NB4 (cell line): ENCODE results near the gene C1orf210.

Experiments used
- MYC ChIP-seq: IDR thresholded peaks from 2 replicates; pipeline ENCODE4 v1.6.1; 2011; ENCODE audit warnings: low read depth, low read length
- POLR2A ChIP-seq: IDR thresholded peaks from 2 replicates; pipeline ENCODE4 v1.6.1; 2011; ENCODE audit warnings: mild to moderate bottlenecking; ENCODE audit not compliant: insufficient read length; ENCODE audit errors: extremely low read depth
- TF ChIP-seq, protein P1 (sequence below): IDR thresholded peaks from one replicate; pipeline ENCODE4 v1.5.1; 2012; ENCODE audit warnings: low read depth, low read length
- TF ChIP-seq, protein P2 (sequence below): IDR thresholded peaks from 2 replicates; pipeline ENCODE4 v1.6.1; 2011; ENCODE audit warnings: low read depth, low read length

DNA sequence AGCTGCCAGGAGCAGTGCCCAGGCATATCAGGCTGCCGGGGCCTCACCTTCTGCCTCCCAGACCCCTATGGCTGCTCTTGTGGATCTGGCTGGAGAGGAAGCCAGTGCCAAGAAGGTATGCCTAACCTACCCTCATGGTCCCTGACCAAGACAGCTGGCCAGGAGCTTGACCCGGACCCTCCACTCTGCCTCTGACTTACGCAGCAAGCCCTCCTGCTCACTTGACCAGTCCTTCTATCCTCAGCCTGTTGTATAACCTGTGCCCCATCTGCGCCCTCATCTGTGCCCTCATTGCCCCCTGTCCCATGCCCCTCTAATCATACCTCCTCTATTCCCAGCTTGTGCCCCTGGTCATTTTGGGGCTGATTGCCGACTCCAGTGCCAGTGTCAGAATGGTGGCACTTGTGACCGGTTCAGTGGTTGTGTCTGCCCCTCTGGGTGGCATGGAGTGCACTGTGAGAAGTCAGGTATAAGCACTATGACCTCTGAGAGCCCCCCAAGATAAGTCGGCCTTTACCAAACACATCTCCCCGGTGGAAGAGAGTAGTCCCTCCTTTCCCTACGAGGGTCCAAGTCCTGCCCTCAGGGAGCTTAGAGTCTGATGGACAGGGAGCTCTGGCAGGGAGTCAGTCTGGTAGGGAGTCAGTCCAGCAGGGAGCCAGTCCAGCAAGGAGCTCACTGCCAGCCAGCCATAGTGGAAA is 22.2 kb upstream of the C1orf210 start:
- TF ChIP-seq, protein P1, sequence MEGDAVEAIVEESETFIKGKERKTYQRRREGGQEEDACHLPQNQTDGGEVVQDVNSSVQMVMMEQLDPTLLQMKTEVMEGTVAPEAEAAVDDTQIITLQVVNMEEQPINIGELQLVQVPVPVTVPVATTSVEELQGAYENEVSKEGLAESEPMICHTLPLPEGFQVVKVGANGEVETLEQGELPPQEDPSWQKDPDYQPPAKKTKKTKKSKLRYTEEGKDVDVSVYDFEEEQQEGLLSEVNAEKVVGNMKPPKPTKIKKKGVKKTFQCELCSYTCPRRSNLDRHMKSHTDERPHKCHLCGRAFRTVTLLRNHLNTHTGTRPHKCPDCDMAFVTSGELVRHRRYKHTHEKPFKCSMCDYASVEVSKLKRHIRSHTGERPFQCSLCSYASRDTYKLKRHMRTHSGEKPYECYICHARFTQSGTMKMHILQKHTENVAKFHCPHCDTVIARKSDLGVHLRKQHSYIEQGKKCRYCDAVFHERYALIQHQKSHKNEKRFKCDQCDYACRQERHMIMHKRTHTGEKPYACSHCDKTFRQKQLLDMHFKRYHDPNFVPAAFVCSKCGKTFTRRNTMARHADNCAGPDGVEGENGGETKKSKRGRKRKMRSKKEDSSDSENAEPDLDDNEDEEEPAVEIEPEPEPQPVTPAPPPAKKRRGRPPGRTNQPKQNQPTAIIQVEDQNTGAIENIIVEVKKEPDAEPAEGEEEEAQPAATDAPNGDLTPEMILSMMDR: no peak
- no peak for TF ChIP-seq MYC
- TF ChIP-seq POLR2A: no peak
- TF ChIP-seq, protein P2, sequence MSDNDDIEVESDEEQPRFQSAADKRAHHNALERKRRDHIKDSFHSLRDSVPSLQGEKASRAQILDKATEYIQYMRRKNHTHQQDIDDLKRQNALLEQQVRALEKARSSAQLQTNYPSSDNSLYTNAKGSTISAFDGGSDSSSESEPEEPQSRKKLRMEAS: no peak
